Neural cell (in vitro differentiated cells): ENCODE measurements around the gene LRRC49. TPM values are rescaled to one million over a fixed set of nuclear protein-coding genes. Genes with fewer than 3 reads are reported as not detected.

Source experiments
- H2AFZ ChIP-seq: fragments of 200-600, 300-800 bp; sonication (generic), shearing (Covaris generic); 2 replicates; pipeline ENCODE4 v1.6.0; 2014; ENCODE audit warnings: low read depth, mild to moderate bottlenecking, antibody characterized with exemption, low read length, moderate library complexity
- H3F3A ChIP-seq: fragments of 200-600 bp; shearing (Covaris generic); 2 replicates; pipeline ENCODE4 v1.6.1; 2016; ENCODE audit warnings: mild to moderate bottlenecking, moderate library complexity, mixed read lengths, antibody characterized with exemption, low read length; ENCODE audit not compliant: insufficient read depth, poor library complexity, severe bottlenecking
- H3K27ac ChIP-seq: fragments of 200-600, 300-800 bp; sonication (generic), shearing (Covaris generic); 2 replicates; pipeline ENCODE4 v1.5.1; 2014; ENCODE audit warnings: mild to moderate bottlenecking, low read length, moderate library complexity
- H3K27me3 ChIP-seq: fragments of 300-800, 200-600 bp; sonication (generic), shearing (Covaris generic); 2 replicates; pipeline ENCODE4 v1.6.0; 2014; ENCODE audit warnings: mild to moderate bottlenecking, low read depth, low read length, moderate library complexity; ENCODE audit not compliant: insufficient read depth
- H3K36me3 ChIP-seq: fragments of 300-800, 200-600 bp; sonication (generic), shearing (Covaris generic); 2 replicates; pipeline ENCODE4 v1.5.1; 2014; ENCODE audit warnings: mild to moderate bottlenecking, antibody characterized with exemption, low read length, moderate library complexity; ENCODE audit not compliant: insufficient read depth
- H3K4me2 ChIP-seq: fragments of 300-800, 200-600 bp; sonication (generic), shearing (Covaris generic); 2 replicates; pipeline ENCODE4 v1.6.0; 2014; ENCODE audit warnings: mild to moderate bottlenecking, low read length
- H3K4me3 ChIP-seq: fragments of 300-800, 200-600 bp; sonication (generic), shearing (Covaris generic); 2 replicates; pipeline ENCODE4 v1.5.1; 2014; ENCODE audit warnings: mild to moderate bottlenecking, low read length, moderate library complexity
- H3K79me2 ChIP-seq: fragments of 200-600 bp; shearing (Covaris generic); replicated peaks from 2 replicates; pipeline ENCODE4 v1.6.0; 2014; ENCODE audit warnings: mild to moderate bottlenecking, low read length, moderate library complexity; ENCODE audit not compliant: insufficient read depth
- H3K9ac ChIP-seq: fragments of 300-800, 200-600 bp; sonication (generic), shearing (Covaris generic); 2 replicates; pipeline ENCODE4 v1.6.1; 2016; ENCODE audit warnings: mild to moderate bottlenecking, low read length, mixed read lengths
- H3K9me2 ChIP-seq: fragments of 200-600 bp; shearing (Covaris generic); 2 replicates; pipeline ENCODE4 v1.6.1; 2016; ENCODE audit warnings: mild to moderate bottlenecking, low read length, mixed read lengths; ENCODE audit not compliant: insufficient read depth
- H3K9me3 ChIP-seq: fragments of 200-600, 300-800 bp; sonication (generic), shearing (Covaris generic); 2 replicates; pipeline ENCODE4 v1.6.1; 2016; ENCODE audit warnings: mild to moderate bottlenecking, mixed run types, low read length, moderate library complexity, mixed read lengths
- H4K20me1 ChIP-seq: fragments of 200-600 bp; shearing (Covaris generic); 2 replicates; pipeline ENCODE4 v1.6.1; 2016; ENCODE audit warnings: mild to moderate bottlenecking, mixed run types; ENCODE audit not compliant: insufficient read depth
- CTCF ChIP-seq: fragments of 450-650 bp; IDR thresholded peaks from 2 replicates; pipeline ENCODE4 v1.5.1; 2014; ENCODE audit warnings: antibody characterized with exemption, mild to moderate bottlenecking, moderate library complexity; ENCODE audit not compliant: poor library complexity, severe bottlenecking
- EP300 ChIP-seq: fragments of 450-650 bp; conservative IDR thresholded peaks from 2 replicates; pipeline ENCODE4 v1.6.1; 2014; ENCODE audit warnings: antibody characterized with exemption, mild to moderate bottlenecking, moderate library complexity; ENCODE audit not compliant: poor library complexity, severe bottlenecking
- EZH2 ChIP-seq: fragments of 200-600, 300-800 bp; shearing (Covaris generic), sonication (generic); IDR thresholded peaks from 2 replicates; pipeline ENCODE4 v1.6.1; 2014; ENCODE audit warnings: antibody characterized with exemption, low read length, borderline replicate concordance, mild to moderate bottlenecking; ENCODE audit not compliant: insufficient read depth, poor library complexity, severe bottlenecking
- MXI1 ChIP-seq: fragments of 450-650 bp; conservative IDR thresholded peaks from 2 replicates; pipeline ENCODE4 v1.6.1; 2014; ENCODE audit warnings: antibody characterized with exemption, mild to moderate bottlenecking; ENCODE audit not compliant: poor library complexity, severe bottlenecking
- POLR2AphosphoS5 ChIP-seq: IDR thresholded peaks from 2 replicates; pipeline ENCODE4 v1.6.1; 2012
- RAD21 ChIP-seq: fragments of 450-650 bp; conservative IDR thresholded peaks from 2 replicates; pipeline ENCODE4 v1.6.1; 2014; ENCODE audit warnings: antibody characterized with exemption, mild to moderate bottlenecking, moderate library complexity
- REST ChIP-seq: IDR thresholded peaks from 2 replicates; pipeline ENCODE4 v1.6.1; 2012; ENCODE audit warnings: borderline replicate concordance
- SMC3 ChIP-seq: fragments of 450-650 bp; conservative IDR thresholded peaks from 2 replicates; pipeline ENCODE4 v1.6.1; 2014; ENCODE audit warnings: antibody characterized with exemption, mild to moderate bottlenecking, moderate library complexity; ENCODE audit not compliant: poor library complexity
- TAF1 ChIP-seq: IDR thresholded peaks from 2 replicates; pipeline ENCODE4 v1.6.1; 2012; ENCODE audit warnings: low read depth
- polyA plus RNA-seq: library from polyadenylated mRNA; depleted of rRNA; stranded (reverse); fragments of >200 nt; gene quantifications from 2 replicates; pipeline ENCODE4 v1.2.3, GENCODE V29; 2014

The LRRC49 gene
- polyA plus RNA-seq, 1 donor from 2014 or later = 141 TPM

- H3K9ac ChIP-seq = no peak overlapping the region
- no peaks in the 10 kb centered on the region for H3K27me3 ChIP-seq
- no peak overlapping the region for H3K4me3 ChIP-seq
- no peak overlapping the region for H3K27ac ChIP-seq
- no peaks in the 10 kb centered on the region for H4K20me1 ChIP-seq
- no peaks in the 10 kb centered on the region for H3K36me3 ChIP-seq
- H2AFZ ChIP-seq = no peak overlapping the region
- no peaks in the 10 kb centered on the region for H3K79me2 ChIP-seq
- no peaks in the 10 kb centered on the region for H3K9me2 ChIP-seq
- no peak overlapping the region for H3K4me2 ChIP-seq
- H3F3A ChIP-seq = no peaks in the 10 kb centered on the region
- no peak for TF ChIP-seq EP300
- TF ChIP-seq POLR2AphosphoS5 = no peak
- no peak for TF ChIP-seq RAD21
- no peak for TF ChIP-seq EZH2
- no peak for TF ChIP-seq TAF1
- no peak for TF ChIP-seq MXI1
- no peak for TF ChIP-seq CTCF
- no peak for TF ChIP-seq SMC3
- no peak for TF ChIP-seq REST
- no peaks in the 10 kb centered on the region for H3K9me3 ChIP-seq
Measured at GRCh38 chr15:71051539-71051938, 158.9 kb downstream of the LRRC49 start.

- H3K9me3 ChIP-seq = no peaks in the 10 kb centered on the region
- H3K9me2 ChIP-seq = no peaks in the 10 kb centered on the region
- H3K27me3 ChIP-seq = no peaks in the 10 kb centered on the region
- no peaks in the 10 kb centered on the region for H3K36me3 ChIP-seq
- H3K4me2 ChIP-seq = no peak overlapping the region
- H3K27ac ChIP-seq = no peak overlapping the region
- TF ChIP-seq EZH2 = no peak
- no peak for TF ChIP-seq MXI1
- TF ChIP-seq SMC3 = no peak
- no peak for TF ChIP-seq RAD21
- no peak for TF ChIP-seq EP300
- TF ChIP-seq REST = no peak
- no peak for TF ChIP-seq TAF1
- TF ChIP-seq POLR2AphosphoS5 = no peak
- no peak for TF ChIP-seq CTCF
- no peaks in the 10 kb centered on the region for H4K20me1 ChIP-seq
- H2AFZ ChIP-seq = no peak overlapping the region
- no peaks in the 10 kb centered on the region for H3F3A ChIP-seq
- no peaks in the 10 kb centered on the region for H3K79me2 ChIP-seq
- H3K9ac ChIP-seq = no peak overlapping the region
- no peak overlapping the region for H3K4me3 ChIP-seq
Measured at GRCh38 chr15:71052356-71052755, 159.7 kb downstream of the LRRC49 start.
